Inflammatory macrophage treated with lipopolysaccharide for 1 hour (primary cell): ENCODE results near the gene STRIP2.
"Not testable (repeated sequence)": the region's sequence is repeated elsewhere in the genome, so short reads cannot be mapped to it uniquely, and the experiment has no call there.

Experiments used
- DNase-seq, 2 donors: peaks; one replicate each; pipeline ENCODE4 v3.0.0-alpha.2; 2020 to 2022

The STRIP2 gene

DNA sequence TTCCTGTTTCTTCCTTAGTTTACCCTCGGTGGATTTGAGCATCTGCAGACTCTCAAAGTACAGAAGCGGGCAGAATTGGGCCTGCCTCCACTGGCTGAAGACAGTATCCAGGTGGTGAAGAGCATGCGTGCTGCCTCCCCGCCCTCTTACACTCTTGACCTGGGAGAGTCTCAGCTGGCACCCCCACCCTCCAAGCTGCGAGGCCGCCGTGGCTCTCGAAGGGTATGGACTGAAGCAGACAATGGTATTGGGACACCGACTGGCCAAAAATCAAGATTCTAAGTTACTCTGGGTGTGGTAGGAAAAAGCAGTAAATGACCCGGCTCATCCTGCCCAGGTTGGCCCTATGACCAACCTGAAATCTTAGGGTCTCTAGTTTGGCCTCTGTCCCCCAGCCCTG, 22.2 kb downstream of the STRIP2 start:
- DNase-seq: no peak

DNA sequence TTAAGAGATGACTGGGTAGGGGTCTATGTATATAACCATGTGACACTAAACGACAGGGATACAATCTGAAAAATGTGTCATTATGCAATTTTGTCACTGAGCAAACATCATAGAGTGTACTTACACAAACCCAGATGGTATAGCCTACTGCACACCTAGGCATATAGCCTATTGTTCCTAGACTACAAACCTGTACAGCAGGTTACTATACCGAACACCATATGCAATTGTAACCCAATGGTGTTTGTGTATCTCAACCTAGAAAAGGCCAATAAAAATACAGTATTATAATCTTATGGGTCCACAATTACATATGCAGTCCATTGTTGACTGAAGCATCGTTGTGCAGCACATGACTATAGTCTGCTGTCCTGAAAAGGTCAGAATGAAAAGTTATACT, 22.9 kb downstream of the STRIP2 start:
- DNase-seq: no peak

DNA sequence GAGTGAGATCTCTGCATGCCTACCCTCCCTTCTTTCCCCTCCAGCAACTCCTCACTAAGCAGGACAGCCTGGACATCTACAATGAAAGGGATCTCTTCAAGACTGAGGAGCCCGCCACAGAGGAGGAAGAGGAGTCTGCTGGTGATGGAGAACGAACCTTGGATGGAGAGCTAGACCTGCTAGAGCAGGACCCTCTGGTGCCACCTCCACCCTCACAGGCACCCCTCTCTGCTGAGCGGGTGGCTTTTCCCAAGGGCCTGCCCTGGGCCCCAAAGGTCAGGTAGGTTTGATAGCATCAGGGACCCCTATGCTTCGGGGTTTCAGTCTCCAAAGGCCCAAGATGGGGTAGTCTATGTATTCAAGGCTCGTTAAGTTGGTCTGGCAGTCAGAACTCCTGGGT, 23.9 kb downstream of the STRIP2 start:
- DNase-seq: no peak

- DNase-seq: no peak
Observed at GRCh38 chr7:129461809-129462208, 27.6 kb downstream of the STRIP2 start.

DNA sequence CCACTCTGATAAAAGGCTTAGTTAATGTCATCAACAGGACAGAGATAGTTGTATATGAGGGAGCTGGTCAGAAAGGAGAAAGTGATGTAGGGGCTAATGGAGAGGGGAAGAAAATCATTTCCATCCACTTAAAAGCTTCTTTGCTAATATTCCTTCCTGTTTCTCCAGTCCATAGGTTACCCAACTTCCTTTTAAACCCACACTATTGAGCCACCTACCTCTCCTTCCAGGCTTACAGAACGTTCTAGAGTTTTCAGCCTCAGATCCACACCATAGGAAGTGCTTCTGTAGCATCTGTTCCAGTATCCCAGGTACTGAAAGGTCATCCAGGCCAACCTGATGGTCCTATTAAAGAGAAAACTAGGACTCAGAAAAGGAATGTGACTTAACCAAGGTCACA, 28.2 kb downstream of the STRIP2 start:
- DNase-seq: peak; percentile 65 to 72

DNA sequence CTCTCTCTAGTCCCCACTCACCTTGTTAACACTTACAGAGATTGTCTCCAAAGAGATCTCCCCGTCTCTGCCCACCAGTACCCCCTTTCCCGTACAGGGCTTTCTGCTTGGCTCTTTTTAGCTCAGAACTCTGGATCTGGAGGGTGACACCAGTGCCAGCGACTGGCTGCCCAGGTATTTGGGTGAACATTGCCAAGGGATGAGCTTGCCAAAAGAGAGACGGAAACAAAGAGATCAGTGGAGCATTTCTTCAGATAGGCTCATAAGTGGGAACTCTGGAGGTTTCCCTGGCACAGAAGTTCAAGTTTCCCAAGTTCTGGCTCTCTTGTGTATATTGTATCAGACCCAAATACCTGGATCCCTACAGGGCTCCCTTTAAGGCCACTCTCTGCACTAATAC, 30.0 kb downstream of the STRIP2 start:
- DNase-seq: no peak

GRCh38 chr7:129465080-129465479, 30.8 kb downstream of the STRIP2 start:
- no peak for DNase-seq

DNA sequence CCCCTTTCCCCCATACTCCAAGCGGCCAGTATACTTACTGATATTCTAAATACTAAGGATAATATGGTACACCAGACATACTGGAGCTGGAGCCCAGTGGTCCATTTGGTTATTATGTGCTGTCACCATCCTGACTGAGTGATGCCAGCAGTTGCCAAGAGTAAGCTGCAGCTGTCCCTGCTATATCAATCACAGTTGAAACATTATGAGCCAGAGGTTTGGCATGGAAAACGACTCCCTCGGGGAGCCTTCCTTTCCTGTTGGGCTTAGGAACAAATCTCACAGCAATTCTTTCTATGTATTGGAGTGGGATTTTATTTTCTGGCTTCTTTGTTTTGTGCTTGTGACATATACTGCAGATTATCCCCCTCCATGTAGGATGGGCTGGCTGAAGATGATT, 32.6 kb downstream of the STRIP2 start:
- DNase-seq: no peak

DNA sequence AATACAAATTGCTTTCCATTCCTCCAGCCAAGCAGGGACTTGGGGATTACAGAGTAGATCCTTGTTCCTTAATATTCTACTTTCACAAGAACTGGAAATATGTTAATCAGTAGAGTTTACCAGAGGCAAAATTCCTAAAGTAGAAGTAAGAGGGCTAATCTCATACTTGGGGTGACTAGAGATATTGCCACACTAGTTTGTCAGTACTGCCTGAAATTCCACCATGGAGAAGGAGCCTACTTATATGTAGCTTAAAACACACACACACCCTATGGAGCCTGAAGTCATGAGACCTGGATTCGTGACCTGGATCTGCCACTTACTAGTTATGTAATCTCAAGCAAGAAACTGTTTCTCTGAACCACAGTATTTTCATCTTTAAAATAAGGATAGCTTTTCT, 33.9 kb downstream of the STRIP2 start:
- DNase-seq: no peak

DNA sequence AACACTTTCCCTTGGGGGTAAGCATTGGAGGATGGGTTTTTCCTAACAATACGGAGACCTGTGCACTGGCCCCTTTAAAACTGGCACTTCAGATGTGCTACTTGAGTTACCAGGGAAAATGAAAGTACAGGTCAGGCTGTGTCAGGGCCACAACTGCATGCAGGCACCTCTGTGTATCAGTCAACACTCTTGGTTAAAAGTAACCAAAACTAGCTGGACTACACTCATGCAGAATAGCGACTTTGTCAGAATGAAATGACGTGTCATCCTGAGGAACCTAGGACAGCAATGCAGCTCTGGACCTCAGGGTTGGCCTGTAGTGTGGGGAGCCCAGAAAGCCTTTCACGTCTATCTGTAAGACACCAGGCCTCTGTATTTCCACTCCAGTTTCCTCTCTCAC, 34.3 kb downstream of the STRIP2 start:
- no peak for DNase-seq

- no peak for DNase-seq
Observed at GRCh38 chr7:129469930-129470329, 35.7 kb downstream of the STRIP2 start.

DNA sequence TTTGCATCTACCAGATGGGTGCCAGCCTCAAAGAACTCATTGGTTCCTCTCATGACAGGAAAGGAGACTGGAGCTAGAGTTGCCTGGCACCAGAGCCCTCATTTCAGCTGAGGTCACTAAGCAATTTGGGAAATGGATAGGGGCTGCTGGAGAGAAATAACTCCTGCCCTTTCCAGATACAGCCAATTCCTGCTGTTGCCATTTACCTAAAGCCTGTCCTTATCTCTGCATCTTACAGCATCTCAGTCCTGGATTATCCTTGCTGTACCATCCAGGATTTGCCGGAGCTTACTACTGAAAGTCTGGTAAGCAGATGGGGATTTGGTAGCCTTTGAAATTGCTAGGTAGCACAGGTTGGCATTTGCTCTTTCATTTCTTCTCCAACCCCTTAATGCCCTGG, 36.2 kb downstream of the STRIP2 start:
- DNase-seq: no peak

DNA sequence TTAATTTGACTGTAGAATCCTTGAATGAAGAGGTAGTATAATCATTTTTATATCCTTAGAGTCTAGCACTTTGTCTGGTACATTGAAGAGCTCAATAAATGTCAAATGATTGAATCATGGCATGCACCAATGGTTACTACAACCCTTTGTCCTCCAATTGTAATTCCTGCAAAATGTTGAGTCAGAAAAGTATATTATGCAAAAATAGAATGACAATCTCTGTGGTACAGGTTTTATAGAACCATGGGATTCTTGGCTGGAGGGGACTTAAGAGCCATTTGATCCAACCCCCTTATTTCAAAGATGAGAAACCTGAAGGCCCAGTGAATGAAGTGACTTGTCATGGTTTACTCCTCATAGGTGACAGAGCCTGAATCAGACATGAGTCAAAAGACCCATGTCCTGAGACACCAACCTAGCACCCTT, 37.2 kb downstream of the STRIP2 start:
- DNase-seq: no peak

GRCh38 chr7:129475931-129476330, 41.7 kb downstream of the STRIP2 start:
- not testable (repeated sequence) for DNase-seq

- DNase-seq: not testable (repeated sequence)
Observed at GRCh38 chr7:129476398-129476797, 42.2 kb downstream of the STRIP2 start.

- DNase-seq: peak in 1 of 2 donors; percentile 22
Observed at GRCh38 chr7:129479831-129480230, 45.6 kb downstream of the STRIP2 start.

DNA sequence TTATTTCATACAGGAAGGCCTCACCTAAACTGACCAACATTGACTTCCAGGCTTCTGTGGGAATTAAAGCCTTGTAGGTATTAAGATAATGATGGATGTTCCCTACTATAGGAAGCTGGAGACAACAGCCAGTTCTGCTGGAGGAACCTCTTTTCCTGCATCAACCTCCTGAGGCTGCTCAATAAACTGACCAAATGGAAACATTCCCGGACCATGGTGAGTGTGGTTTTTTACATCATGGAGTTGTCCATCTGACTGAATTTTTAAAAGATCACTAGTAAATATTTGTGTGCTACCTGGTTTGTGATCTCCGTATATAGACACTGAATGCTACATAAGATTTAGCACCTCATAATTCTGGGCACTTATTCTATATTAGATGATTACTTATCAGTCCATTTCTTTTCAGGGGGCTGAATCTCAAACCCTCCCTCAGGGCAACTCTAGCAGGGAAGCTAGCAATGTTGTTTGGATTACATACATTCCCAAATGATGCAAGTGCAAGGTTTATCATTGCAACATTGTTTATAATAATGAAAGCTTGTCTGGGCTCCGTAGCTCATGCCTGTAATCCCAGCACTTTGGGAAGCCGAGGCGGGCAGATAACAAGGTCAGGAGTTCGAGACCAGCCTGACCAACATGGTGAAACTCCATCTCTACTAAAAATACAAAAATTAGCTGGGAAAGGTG, 46.6 kb downstream of the STRIP2 start:
- no peak for DNase-seq

GRCh38 chr7:129481376-129481775, 47.1 kb downstream of the STRIP2 start:
- DNase-seq: not testable (repeated sequence)

DNA sequence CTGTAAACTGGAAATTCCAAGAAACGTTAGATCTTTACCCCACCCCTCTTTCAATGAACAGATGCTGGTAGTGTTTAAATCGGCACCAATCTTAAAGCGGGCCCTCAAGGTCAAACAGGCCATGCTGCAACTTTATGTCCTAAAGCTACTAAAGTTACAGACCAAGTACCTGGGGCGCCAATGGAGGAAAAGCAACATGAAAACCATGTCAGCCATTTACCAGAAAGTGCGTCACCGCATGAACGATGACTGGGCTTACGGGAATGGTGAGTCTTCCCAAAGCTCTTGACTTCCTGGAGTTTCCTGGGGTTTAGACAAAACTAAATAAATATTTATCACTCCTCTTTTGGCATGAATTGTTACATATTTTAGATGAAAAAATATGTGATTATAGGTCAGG, 48.5 kb downstream of the STRIP2 start:
- no peak for DNase-seq

DNA sequence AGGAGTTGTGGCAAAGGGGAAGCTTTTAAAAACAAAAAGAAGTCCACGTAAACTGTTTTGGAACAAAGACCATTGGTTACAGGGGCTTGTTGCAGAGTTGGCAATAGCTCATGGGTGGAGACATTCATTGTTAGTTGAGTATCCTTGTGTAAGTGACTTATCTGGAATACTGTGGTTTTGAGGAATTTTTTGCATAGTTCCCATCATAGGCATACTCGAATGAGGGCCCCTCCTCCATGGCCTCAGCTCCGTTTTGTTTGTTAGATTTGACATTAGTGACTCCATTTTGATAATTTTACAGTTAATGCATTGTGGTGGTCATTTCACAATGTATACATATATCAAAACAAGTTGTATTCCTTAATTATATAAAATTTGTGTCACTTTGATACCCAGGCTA, 55.3 kb downstream of the STRIP2 start:
- no peak for DNase-seq

DNA sequence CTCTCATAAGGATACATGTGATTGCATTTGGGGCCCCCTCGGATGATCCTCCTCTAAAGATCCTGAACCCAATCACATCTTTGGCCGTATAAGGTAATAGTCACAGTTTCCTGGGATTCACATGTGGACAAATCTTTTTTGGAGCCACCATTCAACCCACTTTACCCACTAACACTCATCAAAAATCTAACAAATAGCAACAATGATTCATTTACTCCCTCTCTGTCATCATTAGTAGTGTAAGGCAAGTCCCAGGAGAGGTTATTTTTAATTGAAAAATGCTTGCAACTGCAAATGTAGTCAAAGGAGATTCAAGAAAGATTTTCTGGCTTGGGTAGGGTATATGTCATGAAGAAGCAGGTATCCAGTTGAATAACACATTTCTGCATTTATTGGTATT, 58.2 kb downstream of the STRIP2 start:
- DNase-seq: no peak

GRCh38 chr7:129493555-129493954, 59.3 kb downstream of the STRIP2 start:
- no peak for DNase-seq

- peak; percentile 67 to 72 for DNase-seq
Observed at GRCh38 chr7:129494041-129494440, 59.8 kb downstream of the STRIP2 start.

- DNase-seq: no peak
Observed at GRCh38 chr7:129495987-129496386, 61.8 kb downstream of the STRIP2 start.

- no peak for DNase-seq
Observed at GRCh38 chr7:129496653-129497052, 62.4 kb downstream of the STRIP2 start.
